A673 (cell line): ENCODE results near the gene ERCC6L2. TPM values are rescaled to one million over a fixed set of nuclear protein-coding genes. Genes with fewer than 3 reads are reported as not detected.

Experiments used
- BruUV-seq: library from RNA; stranded (reverse); fragments of 400-500 nt; replicated peaks from 2 replicates; lab custom pipeline; 2021; lab: Mats Ljungman, UMichigan
- CTCF ChIA-PET: fragments of 300-600 bp; sonication (Branson Sonifier 250); formaldehyde crosslinking; loops from one replicate; lab custom pipeline; 2022; ENCODE audit warnings: antibody characterized with exemption; lab: Charles Lee
- POLR2A ChIA-PET: fragments of 300-600 bp; sonication (Branson Sonifier 250); formaldehyde crosslinking; loops from one replicate; lab custom pipeline; 2022; ENCODE audit warnings: antibody characterized with exemption; ENCODE audit not compliant: low non-redundant PET; lab: Charles Lee
- DNase-seq: peaks from one replicate; pipeline ENCODE4 v3.0.0-alpha.2; 2015; ENCODE audit warnings: low spot score
- H3K27ac ChIP-seq: fragments of 200-600 bp; sonication (generic); 2 replicates; pipeline ENCODE4 v1.5.1; 2016; ENCODE audit warnings: mixed run types, low read depth, mild to moderate bottlenecking, mixed read lengths, antibody characterized with exemption, low read length; ENCODE audit not compliant: poor library complexity, severe bottlenecking
- H3K27me3 ChIP-seq: fragments of 200-600 bp; sonication (generic); replicated peaks from 2 replicates; pipeline ENCODE4 v1.6.1; 2017; ENCODE audit warnings: mixed run types, low read depth, mild to moderate bottlenecking, mixed read lengths, antibody characterized with exemption, low read length; ENCODE audit not compliant: insufficient read depth, poor library complexity
- H3K36me3 ChIP-seq: fragments of 200-600 bp; sonication (generic); 2 replicates; pipeline ENCODE4 v1.6.1; 2016; ENCODE audit warnings: mixed run types, mild to moderate bottlenecking, mixed read lengths, antibody characterized with exemption, low read length; ENCODE audit not compliant: insufficient read depth, poor library complexity, severe bottlenecking
- H3K4me1 ChIP-seq: fragments of 200-600 bp; sonication (generic); 2 replicates; pipeline ENCODE4 v1.6.1; 2017; ENCODE audit warnings: mixed run types, mild to moderate bottlenecking, mixed read lengths, antibody characterized with exemption, low read length; ENCODE audit not compliant: insufficient read depth, poor library complexity, severe bottlenecking
- H3K4me3 ChIP-seq: fragments of 200-600 bp; sonication (generic); 2 replicates; pipeline ENCODE4 v1.5.1; 2016; ENCODE audit warnings: low read depth, mixed run types, mild to moderate bottlenecking, mixed read lengths, low read length; ENCODE audit not compliant: poor library complexity, severe bottlenecking
- H3K9me3 ChIP-seq: fragments of 200-600 bp; sonication (generic); 2 replicates; pipeline ENCODE4 v1.6.1; 2016; ENCODE audit warnings: mixed run types, low read depth, mild to moderate bottlenecking, mixed read lengths, antibody characterized with exemption, low read length; ENCODE audit not compliant: poor library complexity, severe bottlenecking
- EZH2 ChIP-seq: fragments of 200-600 bp; sonication (generic); IDR thresholded peaks from 2 replicates; pipeline ENCODE4 v1.6.1; 2017; ENCODE audit warnings: borderline replicate concordance, low read depth, mild to moderate bottlenecking, mixed read lengths, antibody characterized with exemption, low read length; ENCODE audit not compliant: poor library complexity, severe bottlenecking
- intact Hi-C: fragments of 100-400 bp; cut with micrococcal nuclease; formaldehyde crosslinking; loops from one replicate; pipeline ENCODE4 v1.10.0; 2022; ENCODE audit not compliant: unreplicated experiment
- total RNA-seq: library from RNA; stranded (reverse); gene quantifications from 2 replicates; pipeline ENCODE4 v1.2.3, GENCODE V29; 2021
- TF ChIP-seq, protein P1 (sequence below): fragments of 300-800, 200-600 bp; sonication (generic); conservative IDR thresholded peaks from 2 replicates; pipeline ENCODE4 v1.5.1; 2017; ENCODE audit warnings: low read depth, mild to moderate bottlenecking, antibody characterized with exemption, low read length, moderate library complexity, mixed read lengths

The ERCC6L2 gene
- total RNA-seq, 1 experiment from 2014 or later, result 51.2 TPM

DNA sequence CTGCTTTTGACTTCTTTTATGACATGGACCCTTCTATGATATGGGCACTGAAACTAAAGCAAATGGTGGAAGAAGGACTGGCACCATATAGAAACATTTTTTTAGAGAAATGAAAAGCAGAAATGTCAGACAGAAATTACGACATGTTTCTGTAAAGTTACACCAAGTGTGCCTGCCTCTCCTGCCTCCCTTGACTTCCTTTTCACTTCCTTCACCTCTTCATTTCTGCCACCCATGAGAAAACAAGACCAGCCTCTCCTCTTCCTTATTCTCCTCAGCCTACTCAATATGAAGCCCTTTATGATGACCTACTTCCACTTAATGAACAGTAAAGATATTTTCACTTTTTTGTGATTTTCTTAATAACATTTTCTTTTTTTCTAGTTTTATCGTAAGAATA, 44.5 kb downstream of the ERCC6L2 start:
- CTCF ChIA-PET, result no interaction called here
- Histone ChIP-seq H3K4me1 (no peaks in the 10 kb centered on the region), H3K27ac (no peak overlapping the region), H3K36me3 (peaks cover 42% of the 10 kb centered on the region), H3K9me3 (no peaks in the 10 kb centered on the region), H3K4me3 (no peak overlapping the region), H3K27me3 (no peaks in the 10 kb centered on the region)
- intact Hi-C loops, result no loop called here
- no peak for DNase-seq
- POLR2A ChIA-PET, result no interaction called here
- TF ChIP-seq EZH2, result no peak
- TF ChIP-seq, protein P1, sequence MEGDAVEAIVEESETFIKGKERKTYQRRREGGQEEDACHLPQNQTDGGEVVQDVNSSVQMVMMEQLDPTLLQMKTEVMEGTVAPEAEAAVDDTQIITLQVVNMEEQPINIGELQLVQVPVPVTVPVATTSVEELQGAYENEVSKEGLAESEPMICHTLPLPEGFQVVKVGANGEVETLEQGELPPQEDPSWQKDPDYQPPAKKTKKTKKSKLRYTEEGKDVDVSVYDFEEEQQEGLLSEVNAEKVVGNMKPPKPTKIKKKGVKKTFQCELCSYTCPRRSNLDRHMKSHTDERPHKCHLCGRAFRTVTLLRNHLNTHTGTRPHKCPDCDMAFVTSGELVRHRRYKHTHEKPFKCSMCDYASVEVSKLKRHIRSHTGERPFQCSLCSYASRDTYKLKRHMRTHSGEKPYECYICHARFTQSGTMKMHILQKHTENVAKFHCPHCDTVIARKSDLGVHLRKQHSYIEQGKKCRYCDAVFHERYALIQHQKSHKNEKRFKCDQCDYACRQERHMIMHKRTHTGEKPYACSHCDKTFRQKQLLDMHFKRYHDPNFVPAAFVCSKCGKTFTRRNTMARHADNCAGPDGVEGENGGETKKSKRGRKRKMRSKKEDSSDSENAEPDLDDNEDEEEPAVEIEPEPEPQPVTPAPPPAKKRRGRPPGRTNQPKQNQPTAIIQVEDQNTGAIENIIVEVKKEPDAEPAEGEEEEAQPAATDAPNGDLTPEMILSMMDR, result no peak
- BruUV-seq, result no TSS peak

DNA sequence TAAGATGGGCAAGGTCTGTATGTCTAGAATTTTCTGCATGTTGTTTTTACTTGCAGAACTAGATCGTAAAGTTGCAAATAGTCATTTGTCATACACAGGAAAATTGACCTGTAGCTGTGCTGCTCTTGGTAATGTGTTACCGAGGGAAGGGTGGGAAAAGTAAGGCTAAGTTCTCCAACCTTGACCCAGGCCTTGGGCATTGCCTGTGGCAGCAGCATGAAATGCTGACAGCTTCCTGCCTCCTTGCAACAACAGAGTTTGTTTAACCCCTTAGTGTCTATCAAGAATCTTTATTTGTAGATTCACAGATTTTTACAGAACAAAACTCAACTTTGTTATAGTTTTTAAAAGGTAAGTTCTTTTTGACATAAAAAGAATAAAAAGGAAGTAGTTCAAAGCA, 48.3 kb downstream of the ERCC6L2 start:
- H3K27ac ChIP-seq, result no peak overlapping the region
- peaks cover 42% of the 10 kb centered on the region for H3K36me3 ChIP-seq
- intact Hi-C loops, result no loop called here
- no peaks in the 10 kb centered on the region for H3K27me3 ChIP-seq
- H3K4me3 ChIP-seq, result no peak overlapping the region
- no peak for DNase-seq
- no peak for TF ChIP-seq EZH2
- TF ChIP-seq, protein P1, result no peak
- no peaks in the 10 kb centered on the region for H3K9me3 ChIP-seq
- no TSS peak for BruUV-seq
- no peaks in the 10 kb centered on the region for H3K4me1 ChIP-seq
- POLR2A ChIA-PET, result no interaction called here
- CTCF ChIA-PET, result no interaction called here

DNA sequence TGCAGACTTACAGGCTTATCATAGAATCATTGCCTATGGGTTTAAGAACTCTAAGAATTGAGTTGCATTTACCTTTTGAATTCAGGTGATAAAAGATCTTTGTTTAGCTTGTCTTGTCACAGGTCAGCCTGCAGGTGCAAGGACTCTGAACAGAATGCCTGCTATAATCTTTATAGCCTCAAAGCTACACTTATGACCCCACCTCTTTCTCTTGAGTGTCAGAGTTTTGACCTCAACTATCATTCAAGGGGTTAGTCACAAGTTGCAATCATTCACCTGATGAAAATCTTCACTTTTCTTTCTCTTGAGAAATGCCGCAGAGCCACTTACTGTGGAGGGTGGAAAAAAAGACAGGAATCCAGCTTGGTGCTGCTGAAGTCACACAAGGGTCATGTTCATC, 49.5 kb downstream of the ERCC6L2 start:
- DNase-seq, result no peak
- intact Hi-C loops, result no loop called here
- POLR2A ChIA-PET, result no interaction called here
- H3K4me3 ChIP-seq, result no peak overlapping the region
- H3K27ac ChIP-seq, result no peak overlapping the region
- no peaks in the 10 kb centered on the region for H3K4me1 ChIP-seq
- CTCF ChIA-PET, result no interaction called here
- no peaks in the 10 kb centered on the region for H3K9me3 ChIP-seq
- BruUV-seq, result no TSS peak
- TF ChIP-seq, protein P1, result no peak
- no peak for TF ChIP-seq EZH2
- H3K27me3 ChIP-seq, result no peaks in the 10 kb centered on the region
- H3K36me3 ChIP-seq, result peaks cover 49% of the 10 kb centered on the region
